Breast epithelium (tissue), 4 donors: ENCODE measurements around the gene VPS37D. TPM values are rescaled to one million over a fixed set of nuclear protein-coding genes. Genes with fewer than 3 reads are reported as not detected.

Source experiments
- DNase-seq, 2 donors: peaks; one replicate each; pipeline ENCODE4 v3.0.0-alpha.2; 2019; ENCODE audit warnings: low spot score in 2 of 2
- H3K27ac ChIP-seq, 2 donors: fragments of 200-600 bp; sonication (generic) in 1 of 2; one replicate each; pipeline ENCODE4 v1.5.1; 2016 to 2019; ENCODE audit warnings: mild to moderate bottlenecking in 1 of 2
- H3K27me3 ChIP-seq, 2 donors: fragments of 200-600 bp; sonication (generic) in 1 of 2; one replicate each; pipeline versions ENCODE4 v1.5.1 to v1.6.0; 2017 to 2019; ENCODE audit warnings: control low read depth in 1 of 2, mild to moderate bottlenecking in 1 of 2
- H3K36me3 ChIP-seq: fragments of 200-600 bp; one replicate; pipeline ENCODE4 v1.5.1; 2019
- H3K4me1 ChIP-seq, 2 donors: fragments of 200-600 bp; sonication (generic); one replicate each; pipeline ENCODE4 v1.5.1; 2016 to 2019; ENCODE audit warnings: control low read depth in 1 of 2
- H3K4me3 ChIP-seq, 3 donors: fragments of 200-600 bp; sonication (generic); 1 replicate in 2 of 3; 2 replicates in 1 of 3; pipeline ENCODE4 v1.5.1; 2016 to 2019; ENCODE audit warnings: mild to moderate bottlenecking in 3 of 3, moderate library complexity in 2 of 3
- H3K9me3 ChIP-seq, 2 donors: fragments of 200-600 bp; sonication (generic) in 1 of 2; one replicate each; pipeline ENCODE4 v1.5.1; 2016 to 2019; ENCODE audit warnings: control low read depth in 1 of 2
- POLR2A ChIP-seq: fragments of 450-650 bp; IDR thresholded peaks from one replicate; pipeline ENCODE4 v1.6.1; 2016; ENCODE audit warnings: antibody characterized with exemption, mild to moderate bottlenecking, moderate library complexity
- POLR2AphosphoS5 ChIP-seq, 3 donors: sonication (generic); formaldehyde crosslinking; IDR thresholded peaks; one replicate each; pipeline ENCODE4 v1.6.1; 2017; ENCODE audit warnings: antibody characterized with exemption in 3 of 3
- intact Hi-C: fragments of 100-400 bp; cut with DNase I; formaldehyde crosslinking; loops from one replicate; pipeline ENCODE4 v1.15.1; 2023; ENCODE audit warnings: low total_unique reads
- total RNA-seq, 3 donors: library from RNA; depleted of rRNA; stranded (reverse); fragments of >200 nt; gene quantifications; one replicate each; pipeline ENCODE4 v1.1.0, GENCODE V29; 2016
- TF ChIP-seq, protein P1 (sequence below), 3 donors: fragments of 450-650 bp; IDR thresholded peaks; one replicate each; pipeline ENCODE4 v1.5.1; 2016 to 2017; ENCODE audit warnings: antibody characterized with exemption in 3 of 3, mild to moderate bottlenecking in 3 of 3, moderate library complexity in 3 of 3

Gene VPS37D
- total RNA-seq, 3 donors from 2014 or later = 3.5 to 5.9 (median 3.8) TPM

DNA sequence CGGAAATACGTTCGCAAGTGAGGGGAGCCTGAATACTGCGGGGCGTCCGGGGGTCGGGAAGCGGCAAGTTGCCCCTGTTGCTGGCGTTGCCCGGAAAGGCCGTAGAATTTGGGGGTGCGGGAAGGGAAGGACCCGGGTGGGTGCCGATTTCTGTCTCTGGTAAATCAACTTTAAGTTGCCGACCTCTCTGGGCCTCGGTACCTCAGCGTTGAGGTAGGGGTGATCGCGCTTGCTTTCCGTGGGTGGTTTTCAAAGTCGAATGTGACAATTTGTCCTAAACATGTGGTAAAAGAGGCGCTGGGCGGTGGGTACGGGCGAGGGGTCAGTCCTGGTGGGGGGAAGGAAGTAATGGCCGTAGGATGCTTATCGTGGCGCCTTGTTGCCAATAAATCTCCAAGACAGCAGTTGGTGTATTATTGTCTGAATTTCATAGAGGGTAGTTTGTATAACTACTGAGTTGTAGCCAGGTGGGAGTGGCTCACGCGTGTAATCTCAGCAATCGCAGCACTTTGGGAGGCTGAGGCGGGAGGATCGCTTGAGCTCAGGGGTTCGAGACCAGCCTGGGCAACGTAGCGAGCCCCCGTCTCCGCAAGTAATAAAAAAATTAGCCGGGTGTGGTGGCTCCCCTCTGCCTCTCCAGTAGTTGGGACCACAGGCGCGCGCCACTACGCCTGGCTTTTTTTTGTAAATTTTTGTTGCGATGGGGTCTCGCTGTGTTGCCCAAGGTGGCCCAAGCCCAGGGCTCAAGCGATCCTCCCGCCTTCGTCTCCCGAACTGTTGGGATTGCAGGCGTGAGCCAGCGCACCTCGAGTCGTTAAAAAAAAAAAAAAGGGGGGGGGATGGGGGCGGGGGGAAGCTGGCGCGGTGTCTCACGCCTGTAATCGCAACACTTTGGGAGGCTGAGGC lies 16.4 kb downstream of the VPS37D start:
- no peaks in the 10 kb centered on the region for H3K27me3 ChIP-seq
- DNase-seq = no peak
- intact Hi-C loops = no loop called here
- peaks cover 11 to 14% of the 10 kb centered on the region in 2 donors for H3K4me1 ChIP-seq
- H3K36me3 ChIP-seq = no peaks in the 10 kb centered on the region
- peak overlapping the region; percentile 85 to 88 for H3K27ac ChIP-seq
- no peaks in the 10 kb centered on the region for H3K9me3 ChIP-seq
- peak overlapping the region; percentile 68 to 87 (median 86) for H3K4me3 ChIP-seq
- TF ChIP-seq POLR2AphosphoS5 (IDR thresholded peaks at IDR 0.05) (no peak), POLR2A (no peak)
- TF ChIP-seq, protein P1, sequence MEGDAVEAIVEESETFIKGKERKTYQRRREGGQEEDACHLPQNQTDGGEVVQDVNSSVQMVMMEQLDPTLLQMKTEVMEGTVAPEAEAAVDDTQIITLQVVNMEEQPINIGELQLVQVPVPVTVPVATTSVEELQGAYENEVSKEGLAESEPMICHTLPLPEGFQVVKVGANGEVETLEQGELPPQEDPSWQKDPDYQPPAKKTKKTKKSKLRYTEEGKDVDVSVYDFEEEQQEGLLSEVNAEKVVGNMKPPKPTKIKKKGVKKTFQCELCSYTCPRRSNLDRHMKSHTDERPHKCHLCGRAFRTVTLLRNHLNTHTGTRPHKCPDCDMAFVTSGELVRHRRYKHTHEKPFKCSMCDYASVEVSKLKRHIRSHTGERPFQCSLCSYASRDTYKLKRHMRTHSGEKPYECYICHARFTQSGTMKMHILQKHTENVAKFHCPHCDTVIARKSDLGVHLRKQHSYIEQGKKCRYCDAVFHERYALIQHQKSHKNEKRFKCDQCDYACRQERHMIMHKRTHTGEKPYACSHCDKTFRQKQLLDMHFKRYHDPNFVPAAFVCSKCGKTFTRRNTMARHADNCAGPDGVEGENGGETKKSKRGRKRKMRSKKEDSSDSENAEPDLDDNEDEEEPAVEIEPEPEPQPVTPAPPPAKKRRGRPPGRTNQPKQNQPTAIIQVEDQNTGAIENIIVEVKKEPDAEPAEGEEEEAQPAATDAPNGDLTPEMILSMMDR (IDR thresholded peaks at IDR 0.05) = no peak

- Histone ChIP-seq H3K36me3 (no peaks in the 10 kb centered on the region), H3K4me1 (peaks cover 11 to 14% of the 10 kb centered on the region in 2 donors), H3K4me3 (no peak overlapping the region), H3K9me3 (no peaks in the 10 kb centered on the region), H3K27me3 (no peaks in the 10 kb centered on the region), H3K27ac (no peak overlapping the region)
- no peak for DNase-seq
- TF ChIP-seq POLR2A = no peak
- no peak for TF ChIP-seq POLR2AphosphoS5 (IDR thresholded peaks at IDR 0.05)
- TF ChIP-seq, protein P1 (IDR thresholded peaks at IDR 0.05) = no peak
- intact Hi-C loops = no loop called here
These were observed 17.7 kb downstream of the VPS37D start for GRCh38 chr7:73685311-73685710.

DNA sequence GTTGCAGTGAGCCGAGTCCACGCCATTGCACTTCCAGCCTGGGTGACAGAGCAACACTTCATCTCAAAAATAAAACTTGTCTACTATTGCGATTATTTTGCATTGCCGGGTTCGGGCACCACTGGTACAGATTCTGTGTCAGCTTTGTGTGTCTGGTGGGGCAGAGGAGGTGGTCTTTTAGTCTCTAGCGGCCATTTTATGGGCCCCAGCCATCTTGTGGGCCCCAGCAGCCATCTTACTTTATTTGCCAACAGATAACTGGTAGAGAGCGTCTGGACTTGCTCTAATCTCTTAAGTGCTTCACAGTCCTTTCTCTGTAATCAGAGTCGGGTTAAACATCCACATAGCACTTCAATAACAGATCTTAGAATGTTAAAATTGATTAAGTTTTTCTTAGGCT lies 20.7 kb downstream of the VPS37D start:
- no peak overlapping the region for H3K27ac ChIP-seq
- intact Hi-C loops = no loop called here
- H3K27me3 ChIP-seq = no peaks in the 10 kb centered on the region
- no peaks in the 10 kb centered on the region for H3K4me1 ChIP-seq
- peaks cover 3% of the 10 kb centered on the region for H3K36me3 ChIP-seq
- no peak overlapping the region for H3K4me3 ChIP-seq
- TF ChIP-seq, protein P1 (IDR thresholded peaks at IDR 0.05) = no peak
- no peak for TF ChIP-seq POLR2AphosphoS5 (IDR thresholded peaks at IDR 0.05)
- no peak for TF ChIP-seq POLR2A
- DNase-seq = no peak
- H3K9me3 ChIP-seq = no peaks in the 10 kb centered on the region

DNA sequence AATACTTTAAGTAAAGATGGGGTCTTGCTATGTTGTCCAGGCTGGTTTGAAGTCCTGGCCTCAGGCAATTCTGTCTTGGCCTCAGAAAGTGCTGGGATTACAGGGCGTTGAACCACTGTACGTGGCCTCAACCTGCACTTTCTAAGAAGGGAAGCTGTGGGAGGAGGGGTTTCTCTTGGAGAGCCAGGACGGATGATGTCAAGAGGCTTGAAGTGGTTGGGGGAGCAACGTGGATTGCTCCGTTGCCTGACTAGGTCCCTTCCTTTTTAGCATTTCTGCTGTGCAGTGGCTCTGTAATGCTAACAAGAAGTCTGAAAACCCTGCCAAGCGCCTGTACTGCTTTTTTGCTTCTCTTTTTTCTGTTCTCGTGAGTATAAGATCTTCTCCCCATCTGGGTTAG lies 23.0 kb downstream of the VPS37D start:
- DNase-seq = no peak
- H3K36me3 ChIP-seq = peaks cover 3% of the 10 kb centered on the region
- intact Hi-C loops = no loop called here
- no peak overlapping the region for H3K27ac ChIP-seq
- no peak overlapping the region for H3K4me3 ChIP-seq
- H3K9me3 ChIP-seq = no peaks in the 10 kb centered on the region
- no peaks in the 10 kb centered on the region for H3K27me3 ChIP-seq
- H3K4me1 ChIP-seq = no peaks in the 10 kb centered on the region
- TF ChIP-seq POLR2AphosphoS5 (IDR thresholded peaks at IDR 0.05) (no peak), POLR2A (no peak)
- TF ChIP-seq, protein P1 (IDR thresholded peaks at IDR 0.05) = no peak

DNA sequence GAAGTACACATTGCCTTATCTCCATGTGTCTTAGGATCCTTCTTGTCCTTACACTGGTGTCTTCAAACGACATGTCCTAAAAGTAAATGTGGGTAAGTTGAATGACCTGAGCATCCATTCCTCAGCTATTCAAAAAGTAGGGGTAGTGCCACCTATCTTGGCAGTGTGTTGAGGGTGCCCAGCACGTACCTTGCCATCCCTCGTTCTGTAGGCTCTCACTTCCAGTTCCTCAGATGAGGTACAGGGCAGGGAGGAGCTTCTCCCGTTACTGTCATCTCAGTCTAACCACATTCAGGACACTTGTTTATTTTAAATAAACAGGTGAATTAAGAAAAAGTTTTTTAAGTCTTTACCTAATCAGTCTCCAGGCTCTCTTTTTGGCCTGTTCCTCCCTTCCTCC lies 28.7 kb downstream of the VPS37D start:
- H3K4me3 ChIP-seq = no peak overlapping the region
- H3K9me3 ChIP-seq = no peaks in the 10 kb centered on the region
- peaks cover 3% of the 10 kb centered on the region for H3K36me3 ChIP-seq
- no peak for TF ChIP-seq POLR2A
- DNase-seq = no peak
- no peaks in the 10 kb centered on the region for H3K27me3 ChIP-seq
- H3K4me1 ChIP-seq = no peaks in the 10 kb centered on the region
- H3K27ac ChIP-seq = no peak overlapping the region
- intact Hi-C loops = no loop called here
